AG08396 (cell line): ENCODE data around the gene SOX13.
A peak's percentile ranks its signal among the peaks of the same experiment; 100 is the strongest.

ENCODE experiments used
- DNase-seq: peaks from one replicate; pipeline ENCODE4 v3.0.0; 2012; ENCODE audit warnings: low spot score, mixed read lengths

The SOX13 gene

DNA sequence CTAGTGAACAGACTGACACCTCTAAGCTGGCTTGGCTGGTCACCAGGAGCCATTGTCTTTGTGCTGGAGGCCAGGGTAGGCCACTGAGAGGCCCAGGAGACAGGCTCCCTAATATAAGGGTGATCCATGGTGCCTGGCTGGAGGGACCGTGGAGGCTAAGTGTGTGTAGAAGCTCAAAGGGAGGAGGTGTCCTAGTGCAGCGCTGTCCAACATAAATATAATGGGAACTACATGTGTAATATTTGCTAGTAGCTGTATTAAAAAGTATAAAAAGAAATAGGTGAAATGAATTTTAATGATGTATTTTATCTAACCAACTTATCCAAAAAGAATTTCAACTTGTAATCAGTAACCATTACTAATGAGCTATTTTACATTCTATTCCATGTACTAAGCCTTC is 35.0 kb downstream of the SOX13 start:
- DNase-seq: no peak

GRCh38 chr1:204108312-204109141 is 35.6 kb downstream of the SOX13 start:
- no peak for DNase-seq

DNA sequence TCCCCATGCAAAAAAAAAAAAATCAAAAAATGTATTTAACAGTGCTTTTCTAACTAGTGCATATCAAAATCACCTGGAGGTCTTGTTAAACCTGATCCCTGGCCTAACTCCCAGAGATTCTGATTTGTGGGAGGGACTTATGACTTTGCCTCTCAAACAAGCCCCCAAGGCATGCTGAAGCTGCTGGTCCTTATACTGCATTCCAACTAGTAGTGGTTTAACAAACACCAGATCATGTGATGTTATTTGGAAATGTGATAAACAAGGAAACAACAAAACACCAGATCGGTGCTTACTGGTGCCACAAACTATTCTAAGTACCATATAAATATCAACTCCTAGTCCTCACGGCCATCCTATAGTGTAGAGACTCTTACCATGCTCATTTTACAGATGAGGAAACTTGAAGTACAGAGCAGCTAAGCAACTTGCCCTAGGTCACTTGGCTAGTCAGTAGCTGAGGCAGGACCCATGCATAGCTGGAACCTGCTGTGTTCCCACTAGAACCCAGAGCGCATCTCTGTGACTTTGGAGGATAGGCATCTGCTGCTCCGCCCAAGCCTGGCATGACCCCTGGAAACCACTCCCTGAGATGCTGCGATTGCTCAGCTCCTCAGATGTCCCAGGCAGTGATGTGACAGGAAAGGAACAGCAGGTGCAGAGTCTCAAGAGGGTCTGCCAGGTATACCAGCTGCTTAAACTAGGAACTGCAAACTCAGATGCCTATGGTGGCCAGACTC is 38.1 kb downstream of the SOX13 start:
- DNase-seq: no peak

- DNase-seq: no peak
Observed at GRCh38 chr1:204112876-204113730, 40.2 kb downstream of the SOX13 start.

- DNase-seq: no peak
Observed at GRCh38 chr1:204113896-204114295, 41.0 kb downstream of the SOX13 start.

DNA sequence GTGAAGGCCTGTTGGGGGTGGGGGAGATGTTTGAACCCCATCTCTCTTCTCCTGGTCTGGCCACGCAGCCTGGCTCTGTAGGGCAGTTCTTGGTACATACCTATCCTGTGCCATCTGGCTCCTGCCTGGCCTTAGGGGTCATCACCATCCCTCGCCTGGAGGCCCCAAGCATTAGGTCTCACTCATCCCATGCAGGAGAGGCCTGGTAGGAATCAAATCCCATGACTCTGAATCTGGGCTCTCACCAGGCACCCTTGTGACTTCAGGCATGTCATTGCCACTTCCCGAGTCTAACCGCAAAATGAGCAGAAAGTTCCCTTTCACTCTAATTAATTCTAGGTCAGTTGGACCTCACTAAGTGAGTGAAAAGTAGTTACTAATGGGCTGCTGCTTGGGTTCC is 41.7 kb downstream of the SOX13 start:
- DNase-seq: no peak

GRCh38 chr1:204115116-204115515 is 42.2 kb downstream of the SOX13 start:
- no peak for DNase-seq

GRCh38 chr1:204116539-204116938 is 43.6 kb downstream of the SOX13 start:
- no peak for DNase-seq

- no peak for DNase-seq
Observed at GRCh38 chr1:204121840-204122555, 49.1 kb downstream of the SOX13 start.

GRCh38 chr1:204123376-204123775 is 50.5 kb downstream of the SOX13 start:
- peak; percentile 62 for DNase-seq

DNA sequence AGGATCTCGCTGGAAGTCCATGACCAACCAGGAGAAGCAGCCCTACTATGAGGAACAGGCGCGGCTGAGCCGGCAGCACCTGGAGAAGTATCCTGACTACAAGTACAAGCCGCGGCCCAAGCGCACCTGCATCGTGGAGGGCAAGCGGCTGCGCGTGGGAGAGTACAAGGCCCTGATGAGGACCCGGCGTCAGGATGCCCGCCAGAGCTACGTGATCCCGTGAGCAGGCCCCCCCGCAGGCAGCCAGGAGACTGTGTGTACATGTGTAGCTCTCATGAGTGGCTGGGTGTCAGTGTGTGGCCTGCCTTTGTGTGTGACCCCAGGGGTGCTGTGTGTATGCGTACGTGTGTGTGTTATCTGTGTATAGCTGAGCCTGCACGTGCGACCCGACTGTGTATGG is 51.7 kb downstream of the SOX13 start:
- no peak for DNase-seq

GRCh38 chr1:204125759-204126351 is 52.9 kb downstream of the SOX13 start:
- no peak for DNase-seq

DNA sequence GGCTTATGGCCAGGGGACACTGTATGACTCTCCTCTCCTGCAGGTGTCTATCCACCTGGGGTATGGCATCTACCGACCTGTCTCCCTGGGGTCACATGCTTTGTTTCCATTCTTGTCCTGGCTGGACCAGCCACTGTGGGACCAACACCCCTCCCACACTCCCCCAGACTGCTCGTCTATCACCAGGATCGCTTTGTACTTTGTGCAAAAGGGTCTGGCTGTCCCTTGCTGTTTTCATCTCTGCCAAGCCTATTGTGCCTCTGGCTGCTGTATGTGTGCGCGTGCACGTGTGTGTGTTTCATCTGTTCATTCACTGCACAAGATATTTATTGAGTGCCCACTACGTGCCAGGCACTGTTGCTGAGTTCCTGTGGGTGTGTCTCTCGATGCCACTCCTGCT is 53.5 kb downstream of the SOX13 start:
- no peak for DNase-seq

DNA sequence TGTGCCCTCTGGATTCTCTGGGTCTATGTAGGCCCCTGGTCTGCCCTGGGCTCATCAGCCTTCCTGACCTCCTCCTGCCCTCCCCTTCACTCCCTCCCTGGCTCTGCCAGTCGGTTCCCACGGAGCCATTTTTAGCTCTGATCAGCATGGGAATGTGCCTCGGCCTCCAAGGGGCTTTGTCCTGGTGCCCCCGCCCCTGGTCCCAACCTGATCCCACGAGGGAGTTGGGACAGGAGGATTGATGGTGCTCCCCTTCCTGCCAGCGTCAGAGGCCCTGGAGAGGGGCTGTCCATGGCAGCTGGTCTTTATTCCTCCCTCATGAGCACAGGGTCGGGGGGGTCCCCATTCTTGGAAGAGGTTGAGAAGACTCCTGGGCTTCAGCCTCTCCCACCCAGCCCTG is 54.0 kb downstream of the SOX13 start:
- no peak for DNase-seq

DNA sequence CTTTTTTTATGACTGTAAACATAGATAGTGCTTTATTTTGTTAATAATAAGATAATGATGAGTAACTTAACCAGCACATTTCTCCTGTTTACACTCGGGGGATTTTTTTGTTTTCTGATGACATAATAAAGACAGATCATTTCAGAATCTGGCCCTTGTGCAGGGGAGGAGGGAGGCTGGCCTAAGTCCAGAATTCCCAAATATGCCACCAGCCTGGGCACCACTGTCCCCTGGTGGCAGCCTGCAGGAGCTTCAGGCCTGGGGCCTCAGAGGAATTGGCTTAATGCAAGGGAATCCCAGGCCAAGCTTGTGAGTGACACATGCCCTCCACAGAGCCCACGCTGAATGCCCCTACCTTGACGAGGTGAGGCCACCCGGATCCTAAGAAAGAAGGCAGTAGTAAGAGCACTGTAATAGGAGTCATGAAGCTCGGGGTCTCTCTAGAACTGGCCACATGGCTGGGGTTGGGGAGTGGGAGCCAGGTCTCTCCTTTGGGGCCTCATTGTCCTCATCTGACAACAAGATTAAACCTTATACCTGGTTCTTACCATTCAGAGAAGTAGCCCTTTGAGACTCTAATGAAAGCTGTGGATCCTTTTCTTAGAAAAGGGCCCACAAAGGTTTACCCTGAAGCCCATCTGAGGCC is 54.8 kb downstream of the SOX13 start:
- peak; percentile 90 for DNase-seq

- DNase-seq: no peak
Observed at GRCh38 chr1:204128464-204128963, 55.6 kb downstream of the SOX13 start.

GRCh38 chr1:204128964-204129896 is 56.3 kb downstream of the SOX13 start:
- peak; percentile 90 for DNase-seq

DNA sequence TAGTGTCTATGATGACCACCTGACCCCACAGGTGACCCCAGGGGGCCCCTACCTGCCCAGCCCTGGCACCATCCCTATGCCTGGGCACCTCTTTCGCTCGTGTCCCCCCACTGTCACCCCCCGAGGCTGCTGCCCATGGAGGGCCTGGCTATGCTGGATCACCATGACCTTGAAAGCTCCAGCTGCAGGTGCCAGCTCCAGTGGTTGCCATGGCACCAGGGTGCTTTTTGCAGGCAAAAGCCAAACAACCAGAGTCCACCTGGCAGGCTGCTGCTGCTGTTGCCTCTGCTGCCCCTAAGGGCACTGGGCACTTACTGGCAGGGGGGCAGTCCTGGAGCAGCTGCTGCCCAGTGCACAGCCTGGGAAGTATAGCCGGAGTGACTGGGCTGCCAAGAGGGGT is 57.3 kb downstream of the SOX13 start:
- no peak for DNase-seq
